Vagina (tissue), 2 donors: ENCODE results near the gene SDC3. TPM values are rescaled to one million over a fixed set of nuclear protein-coding genes. Genes with fewer than 3 reads are reported as not detected.

Experiments used
- DNase-seq, 2 donors: peaks; one replicate each; pipeline ENCODE4 v3.0.0-alpha.2; 2017; ENCODE audit errors: extremely low spot score in 2 of 2
- H3K27ac ChIP-seq: fragments of 200-600 bp; sonication (generic); one replicate; pipeline ENCODE4 v1.5.1; 2019
- H3K27me3 ChIP-seq: fragments of 200-600 bp; sonication (generic); one replicate; pipeline ENCODE4 v1.5.1; 2019
- H3K36me3 ChIP-seq, 2 donors: fragments of 200-600 bp; sonication (generic); one replicate each; pipeline ENCODE4 v1.5.1; 2017 to 2019
- H3K4me1 ChIP-seq: fragments of 200-600 bp; sonication (generic); one replicate; pipeline ENCODE4 v1.5.1; 2019
- H3K4me3 ChIP-seq, 2 donors: fragments of 200-600 bp; sonication (generic); 1 replicate in 1 of 2; 2 replicates in 1 of 2; pipeline ENCODE4 v1.5.1; 2016 to 2019
- H3K9me3 ChIP-seq: fragments of 200-600 bp; sonication (generic); one replicate; pipeline ENCODE4 v1.5.1; 2019
- CTCF ChIP-seq, 3 experiments: fragments of 450-650 bp in 2 of 3; fragments of 200-600 bp in 1 of 3; sonication (generic) in 1 of 3; IDR thresholded peaks; one replicate each; pipeline ENCODE4 v1.5.1; 2017 to 2019; ENCODE audit warnings: antibody characterized with exemption in 3 of 3, mild to moderate bottlenecking in 2 of 3, moderate library complexity in 2 of 3
- POLR2A ChIP-seq, 2 donors: fragments of 450-650 bp; IDR thresholded peaks; one replicate each; pipeline ENCODE4 v1.6.1; 2017; ENCODE audit warnings: antibody characterized with exemption in 2 of 2, mild to moderate bottlenecking in 2 of 2, moderate library complexity in 2 of 2
- POLR2AphosphoS5 ChIP-seq, 2 donors: sonication (generic); formaldehyde crosslinking; IDR thresholded peaks; one replicate each; pipeline ENCODE4 v1.9.0; 2017; ENCODE audit warnings: antibody characterized with exemption in 2 of 2, mild to moderate bottlenecking in 2 of 2, low read depth in 1 of 2; ENCODE audit not compliant: insufficient read depth in 1 of 2
- intact Hi-C: fragments of 100-400 bp; cut with DNase I; formaldehyde crosslinking; loops from one replicate; pipeline ENCODE4 v1.15.1; 2023
- total RNA-seq: library from RNA; depleted of rRNA; stranded (reverse); fragments of >200 nt; gene quantifications from one replicate; pipeline ENCODE4 v1.2.3, GENCODE V29; 2016

SDC3 gene
- total RNA-seq, 1 donor from 2014 or later: 20.1 TPM

- no peaks in the 10 kb centered on the region for H3K9me3 ChIP-seq
- no peak for DNase-seq
- H3K36me3 ChIP-seq: no peaks in the 10 kb centered on the region
- H3K27me3 ChIP-seq: no peaks in the 10 kb centered on the region
- TF ChIP-seq POLR2A (IDR thresholded peaks at IDR 0.05) (no peak), CTCF (IDR thresholded peaks at IDR 0.05) (no peak), POLR2AphosphoS5 (IDR thresholded peaks at IDR 0.05; ENCODE audit: insufficient read depth in 1 of 2, low read depth in 1 of 2) (no peak)
- no peak overlapping the region for H3K4me3 ChIP-seq
- no peak overlapping the region for H3K27ac ChIP-seq
- intact Hi-C loops: no loop called here
- H3K4me1 ChIP-seq: peaks cover 7% of the 10 kb centered on the region
Measured at GRCh38 chr1:30845237-30845903, 63.2 kb downstream of the SDC3 start.

GRCh38 chr1:30844631-30845030 lies 63.9 kb downstream of the SDC3 start:
- TF ChIP-seq POLR2AphosphoS5 (IDR thresholded peaks at IDR 0.05; ENCODE audit: insufficient read depth in 1 of 2, low read depth in 1 of 2) (no peak), CTCF (IDR thresholded peaks at IDR 0.05) (no peak), POLR2A (IDR thresholded peaks at IDR 0.05) (no peak)
- intact Hi-C loops: no loop called here
- H3K27ac ChIP-seq: no peak overlapping the region
- no peak overlapping the region for H3K4me3 ChIP-seq
- DNase-seq: no peak
- no peaks in the 10 kb centered on the region for H3K27me3 ChIP-seq
- no peaks in the 10 kb centered on the region for H3K9me3 ChIP-seq
- H3K36me3 ChIP-seq: no peaks in the 10 kb centered on the region
- peaks cover 7% of the 10 kb centered on the region for H3K4me1 ChIP-seq

GRCh38 chr1:30842697-30843354 lies 65.7 kb downstream of the SDC3 start:
- Histone ChIP-seq H3K4me3 (no peak overlapping the region), H3K4me1 (peaks cover 7% of the 10 kb centered on the region), H3K27me3 (no peaks in the 10 kb centered on the region), H3K27ac (no peak overlapping the region), H3K9me3 (no peaks in the 10 kb centered on the region), H3K36me3 (no peaks in the 10 kb centered on the region)
- intact Hi-C loops: no loop called here
- TF ChIP-seq CTCF (IDR thresholded peaks at IDR 0.05) (no peak), POLR2A (IDR thresholded peaks at IDR 0.05) (no peak), POLR2AphosphoS5 (IDR thresholded peaks at IDR 0.05; ENCODE audit: insufficient read depth in 1 of 2, low read depth in 1 of 2) (no peak)
- no peak for DNase-seq

- Histone ChIP-seq H3K27me3 (no peaks in the 10 kb centered on the region), H3K36me3 (no peaks in the 10 kb centered on the region), H3K4me1 (peaks cover 7% of the 10 kb centered on the region), H3K4me3 (no peak overlapping the region), H3K9me3 (no peaks in the 10 kb centered on the region), H3K27ac (no peak overlapping the region)
- TF ChIP-seq POLR2A (IDR thresholded peaks at IDR 0.05) (no peak), POLR2AphosphoS5 (IDR thresholded peaks at IDR 0.05; ENCODE audit: insufficient read depth in 1 of 2, low read depth in 1 of 2) (no peak), CTCF (IDR thresholded peaks at IDR 0.05) (no peak)
- intact Hi-C loops: no loop called here
- no peak for DNase-seq
Measured at GRCh38 chr1:30840904-30841598, 67.5 kb downstream of the SDC3 start.
